Small intestine (tissue), 7 donors: ENCODE measurements around the gene LILRB3. TPM values are rescaled to one million over a fixed set of nuclear protein-coding genes. Genes with fewer than 3 reads are reported as not detected.

Experiments
- DNase-seq, 2 donors: peaks; one replicate each; pipeline versions ENCODE4 v3.0.0 to v3.0.0-alpha.2; 2013
- FAIRE-seq: peaks from 2 replicates; lab custom pipeline; 2012; peaks lifted over from hg19 to GRCh38; lab: Jason Lieb, UNC
- H3K27ac ChIP-seq, 3 donors: one replicate each; pipeline ENCODE4 v1.5.1; 2013; ENCODE audit warnings: low read length in 2 of 3, mild to moderate bottlenecking in 2 of 3, control low read depth in 1 of 3, inconsistent platforms in 1 of 3, low read depth in 1 of 3, moderate library complexity in 1 of 3
- H3K27me3 ChIP-seq, 3 donors: one replicate each; pipeline ENCODE4 v1.6.1; 2013; ENCODE audit warnings: low read length in 3 of 3, inconsistent platforms in 1 of 3; ENCODE audit not compliant: control insufficient read depth in 3 of 3, insufficient read depth in 3 of 3
- H3K36me3 ChIP-seq, 3 donors: one replicate each; pipeline ENCODE4 v1.6.1; 2013; ENCODE audit warnings: low read length in 3 of 3, inconsistent platforms in 1 of 3, low read depth in 1 of 3, mild to moderate bottlenecking in 1 of 3, moderate library complexity in 1 of 3; ENCODE audit not compliant: control insufficient read depth in 3 of 3, insufficient read depth in 2 of 3
- H3K4me1 ChIP-seq, 3 donors: one replicate each; pipeline ENCODE4 v1.6.1; 2013; ENCODE audit warnings: low read length in 2 of 3, inconsistent platforms in 1 of 3, low read depth in 1 of 3, mild to moderate bottlenecking in 1 of 3, moderate library complexity in 1 of 3; ENCODE audit not compliant: control insufficient read depth in 3 of 3, insufficient read depth in 2 of 3
- H3K4me3 ChIP-seq, 3 donors: one replicate each; pipeline ENCODE4 v1.5.1; 2013; ENCODE audit warnings: low read length in 3 of 3, control low read depth in 1 of 3, inconsistent platforms in 1 of 3, low read depth in 1 of 3, mild to moderate bottlenecking in 1 of 3, moderate library complexity in 1 of 3
- H3K9me3 ChIP-seq, 2 donors: one replicate each; pipeline ENCODE4 v1.6.1; 2013; ENCODE audit warnings: low read depth in 1 of 2, low read length in 1 of 2; ENCODE audit not compliant: control insufficient read depth in 2 of 2, insufficient read depth in 1 of 2
- WGBS, 3 donors: extraction: QIAGEN DNeasy Blood & Tissue Kit; methylation state at CpG; one replicate each; pipeline ENCODE4 v1.1.7; 2013; 5-methylcytosine and 5-hydroxymethylcytosine counted together
- polyA plus RNA-seq, 4 donors: library from polyadenylated mRNA; stranded (reverse) in 3 of 4; unstranded in 1 of 4; fragments of 200-250 nt in 3 of 4; fragments of 120-200 nt in 1 of 4; gene quantifications; one replicate each; pipeline versions ENCODE4 v1.2.1 to v1.2.3, GENCODE V29; 2013
- donor health status: healthy with polysubstance abuse.
- donor health status: control.
- donor health status: control.
- donor health status: Bipolar disorder and iron deficiency.
- donor health status: healthy.

Gene LILRB3
- polyA plus RNA-seq, 4 donors, result 0.45 to 3.6 (median 1.4) TPM

DNA sequence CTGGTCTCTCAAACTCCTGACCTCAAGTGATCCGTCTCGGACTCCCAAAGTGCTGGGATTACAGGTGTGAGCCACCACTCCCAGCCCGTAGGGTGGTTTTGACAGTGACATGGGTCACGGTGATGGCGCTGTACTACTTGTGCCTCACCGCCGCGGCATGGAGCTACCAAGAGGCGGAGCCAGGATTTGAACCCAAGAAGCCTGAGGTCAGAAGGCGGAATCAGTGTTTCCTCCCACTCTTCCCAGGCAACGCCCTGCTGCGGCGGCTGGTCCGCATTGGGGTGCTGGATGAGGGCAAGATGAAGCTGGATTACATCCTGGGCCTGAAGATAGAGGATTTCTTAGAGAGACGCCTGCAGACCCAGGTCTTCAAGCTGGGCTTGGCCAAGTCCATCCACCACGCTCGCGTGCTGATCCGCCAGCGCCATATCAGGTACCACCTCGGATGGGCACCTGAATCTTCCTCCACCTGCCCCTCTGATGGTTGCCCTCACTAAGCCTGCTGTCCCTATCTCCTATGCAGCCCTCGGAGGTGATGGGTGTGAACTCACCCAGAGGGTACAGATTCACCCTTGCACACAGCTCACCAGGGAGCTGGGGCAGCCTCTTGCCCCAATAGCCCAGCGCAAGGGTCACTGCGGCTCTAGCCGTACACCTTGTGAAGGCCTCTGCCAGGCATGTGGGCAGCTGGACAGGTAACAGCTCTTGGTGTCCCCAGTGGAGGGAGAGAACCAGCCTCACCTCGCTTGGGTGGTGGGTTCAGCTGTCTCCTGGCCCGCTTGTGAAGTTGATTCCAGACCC lies 16.6 kb downstream of the LILRB3 start:
- Histone ChIP-seq H3K27ac (peak overlapping the region in 1 of 3 donors; percentile 75), H3K27me3 (no peaks in the 10 kb centered on the region), H3K9me3 (no peaks in the 10 kb centered on the region), H3K36me3 (peaks cover 16 to 73% (median 25%) of the 10 kb centered on the region in 3 donors), H3K4me3 (no peak overlapping the region), H3K4me1 (peaks cover 10 to 72% (median 20%) of the 10 kb centered on the region in 3 donors)
- WGBS, 3 donors, result 85 to 89% (median 87%) methylated on average over 27 of the region's 27 CpGs
- no peak for DNase-seq
- FAIRE-seq, result no peak

DNA sequence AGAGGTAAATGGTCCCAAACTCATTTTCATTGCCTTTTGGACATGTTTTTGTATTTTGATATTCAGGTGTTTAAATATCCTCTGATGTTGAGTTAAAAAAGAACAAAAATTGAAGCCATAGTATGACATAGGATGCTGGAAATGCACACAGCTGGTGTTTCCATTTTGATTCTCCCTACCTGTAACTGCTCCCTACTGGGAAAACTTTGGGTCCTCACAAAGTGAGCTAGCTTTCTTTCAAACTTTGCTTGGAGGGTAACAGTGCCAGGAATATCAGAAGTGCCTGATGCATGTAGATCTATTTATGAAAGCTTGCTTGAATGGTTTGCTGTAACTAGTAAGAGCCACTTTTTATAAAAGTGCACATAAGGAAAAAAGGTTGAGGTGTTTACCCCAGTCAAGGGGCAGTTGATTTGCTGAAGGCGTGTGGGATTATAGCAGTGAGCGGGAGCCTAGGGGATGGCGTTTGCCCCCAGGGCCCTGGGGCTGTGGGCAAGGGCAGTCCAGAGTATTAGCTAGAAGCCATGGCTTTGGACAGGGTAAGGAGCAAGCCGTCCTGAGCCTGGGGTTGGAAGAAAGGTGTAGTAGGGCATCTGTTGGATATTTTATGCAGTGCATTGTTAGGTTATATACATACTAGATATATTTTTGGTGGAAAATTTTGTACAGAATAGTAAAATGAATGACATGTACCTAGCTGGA lies 17.9 kb downstream of the LILRB3 start:
- Histone ChIP-seq H3K4me3 (no peak overlapping the region), H3K4me1 (peaks cover 10 to 61% (median 15%) of the 10 kb centered on the region in 3 donors), H3K27me3 (no peaks in the 10 kb centered on the region), H3K36me3 (peaks cover 16 to 74% (median 25%) of the 10 kb centered on the region in 3 donors), H3K9me3 (no peaks in the 10 kb centered on the region), H3K27ac (no peak overlapping the region)
- DNase-seq (no peak), FAIRE-seq (no peak)
- 72 to 79% (median 75%) methylated on average over 4 of the region's 4 CpGs for WGBS, 3 donors

DNA sequence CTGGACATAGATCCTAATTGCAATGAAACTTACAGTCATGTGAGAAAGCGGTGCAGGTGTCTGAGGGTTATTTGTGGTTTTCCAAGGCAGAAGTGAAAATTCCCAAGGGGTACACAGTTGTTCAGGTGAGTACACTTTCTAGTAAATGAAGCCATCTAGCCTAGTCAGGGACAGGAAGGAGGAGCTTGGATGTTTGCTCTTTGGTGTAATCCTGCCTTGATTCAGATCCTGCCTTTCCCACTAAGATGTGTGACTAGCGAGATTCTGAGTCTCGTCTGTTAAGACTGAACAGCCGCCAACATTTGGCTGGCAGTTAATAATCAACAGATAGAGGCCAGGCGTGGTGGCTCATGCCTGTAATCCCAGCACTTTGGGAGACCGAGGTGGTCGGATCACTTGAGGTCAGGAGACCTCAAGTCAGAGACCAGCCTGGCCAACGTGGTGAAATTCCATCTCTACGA lies 19.6 kb downstream of the LILRB3 start:
- H3K4me1 ChIP-seq, result peaks cover 3 to 44% (median 10%) of the 10 kb centered on the region in 3 donors
- H3K27me3 ChIP-seq, result no peaks in the 10 kb centered on the region
- no peaks in the 10 kb centered on the region for H3K9me3 ChIP-seq
- WGBS, 3 donors, result 9 to 40% (median 24%) methylated on average over 9 of the region's 9 CpGs
- H3K27ac ChIP-seq, result peak overlapping the region in 2 of 3 donors; percentile 2 to 36
- FAIRE-seq, result no peak
- peak; percentile 44 to 49 for DNase-seq
- peaks cover 16 to 63% (median 25%) of the 10 kb centered on the region in 3 donors for H3K36me3 ChIP-seq
- H3K4me3 ChIP-seq, result peak overlapping the region in 2 of 3 donors; percentile 13 to 15

DNA sequence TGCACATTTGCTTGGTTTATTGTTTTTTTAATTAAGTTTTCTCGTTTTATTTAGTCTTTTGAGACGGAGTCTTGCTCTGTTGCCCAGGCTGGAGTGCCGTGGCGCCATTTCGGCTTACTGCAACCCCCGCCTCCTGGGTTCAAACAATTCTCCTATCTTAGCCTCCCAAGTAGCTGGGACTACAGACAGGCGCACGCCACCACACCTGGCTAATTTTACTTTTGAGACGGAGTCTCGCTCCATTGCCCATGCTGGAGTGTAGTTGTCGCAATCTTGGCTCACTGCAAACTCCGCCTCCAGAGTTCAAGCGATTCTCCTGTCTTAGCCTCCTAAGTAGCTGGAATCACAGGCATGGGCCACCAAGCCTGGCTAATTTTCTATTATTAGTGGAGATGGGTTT lies 20.8 kb downstream of the LILRB3 start:
- Histone ChIP-seq H3K27ac (peak overlapping the region in 2 of 3 donors; percentile 95), H3K9me3 (no peaks in the 10 kb centered on the region), H3K36me3 (peaks cover 14 to 58% (median 22%) of the 10 kb centered on the region in 3 donors), H3K4me1 (peaks cover 3 to 35% (median 10%) of the 10 kb centered on the region in 3 donors), H3K27me3 (no peaks in the 10 kb centered on the region), H3K4me3 (peak overlapping the region in 2 of 3 donors; percentile 62 to 68)
- WGBS, 3 donors, result 36 to 56% (median 43%) methylated on average over 13 of the region's 13 CpGs
- DNase-seq (no peak), FAIRE-seq (no peak)

DNA sequence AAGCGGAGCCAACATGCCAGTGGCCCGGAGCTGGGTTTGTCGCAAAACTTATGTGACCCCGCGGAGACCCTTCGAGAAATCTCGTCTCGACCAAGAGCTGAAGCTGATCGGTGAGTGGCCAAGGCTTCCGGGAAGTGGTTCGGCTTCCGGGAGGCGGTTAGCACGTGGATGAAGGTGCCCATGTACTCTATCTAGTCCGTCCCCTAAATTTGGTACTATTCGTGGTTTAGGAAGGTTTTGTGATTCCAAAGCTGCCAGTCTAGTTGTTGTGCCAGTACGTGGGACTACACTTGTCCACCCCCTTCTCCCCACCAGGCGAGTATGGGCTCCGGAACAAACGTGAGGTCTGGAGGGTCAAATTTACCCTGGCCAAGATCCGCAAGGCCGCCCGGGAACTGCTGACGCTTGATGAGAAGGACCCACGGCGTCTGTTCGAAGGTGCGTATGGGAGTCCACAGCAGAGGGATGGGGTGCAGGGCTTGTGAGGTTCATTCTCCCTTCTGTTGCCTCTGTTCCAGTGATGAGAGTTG lies 21.6 kb downstream of the LILRB3 start:
- Histone ChIP-seq H3K27ac (peak overlapping the region; percentile 68 to 95 (median 95)), H3K36me3 (peaks cover 9 to 51% (median 17%) of the 10 kb centered on the region in 3 donors), H3K9me3 (no peaks in the 10 kb centered on the region), H3K4me3 (peak overlapping the region; percentile 53 to 68 (median 62)), H3K27me3 (no peaks in the 10 kb centered on the region), H3K4me1 (peaks cover 3 to 31% (median 10%) of the 10 kb centered on the region in 3 donors)
- 1 to 2% (median 2%) methylated on average over 27 to 28 of the region's 28 CpGs for WGBS, 3 donors
- FAIRE-seq (no peak), DNase-seq (no peak)

DNA sequence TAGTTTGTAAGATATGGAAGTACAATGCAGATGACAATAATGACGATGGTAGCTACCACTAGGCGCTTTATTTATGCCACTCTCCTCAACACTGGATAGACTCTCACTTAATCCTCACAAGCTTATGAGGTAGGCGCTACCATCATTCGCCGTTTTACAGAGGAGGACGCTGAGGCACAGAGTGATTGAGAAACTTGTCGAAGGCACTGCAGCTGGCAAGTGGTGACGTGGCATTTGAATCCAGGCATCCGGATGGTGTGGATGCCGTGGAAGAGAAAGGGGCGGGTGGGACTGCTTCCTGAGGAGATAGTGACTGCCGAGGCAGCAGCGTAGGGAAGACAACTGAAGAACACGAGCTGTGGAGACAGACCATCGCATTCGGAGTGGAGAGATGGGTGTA lies 23.4 kb downstream of the LILRB3 start:
- no peak overlapping the region for H3K4me3 ChIP-seq
- peaks cover 7 to 48% (median 15%) of the 10 kb centered on the region in 3 donors for H3K36me3 ChIP-seq
- WGBS, 3 donors, result 92 to 96% (median 93%) methylated on average over 16 of the region's 16 CpGs
- no peak for DNase-seq
- H3K27me3 ChIP-seq, result no peaks in the 10 kb centered on the region
- no peak overlapping the region for H3K27ac ChIP-seq
- no peaks in the 10 kb centered on the region for H3K9me3 ChIP-seq
- peaks cover 3 to 27% (median 10%) of the 10 kb centered on the region in 3 donors for H3K4me1 ChIP-seq
- no peak for FAIRE-seq

DNA sequence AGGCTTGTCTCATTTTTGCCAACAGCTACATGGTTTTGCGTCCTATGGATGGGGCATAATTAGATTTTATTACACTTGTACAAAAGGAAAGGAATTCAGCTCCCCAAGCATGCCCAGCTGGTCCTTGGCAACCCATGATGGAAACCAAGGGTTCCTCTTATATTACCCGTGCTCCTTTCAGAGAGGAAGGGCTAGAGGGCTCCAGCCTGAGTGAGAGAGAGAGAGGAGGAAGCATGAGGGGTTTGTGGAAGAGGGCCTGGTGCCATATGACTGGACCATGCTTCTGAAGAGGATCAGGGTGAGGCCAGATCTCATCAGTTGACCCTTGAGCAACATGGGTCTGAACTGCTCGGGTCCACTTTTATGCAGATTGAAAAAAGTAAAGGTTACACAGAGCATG lies 25.7 kb downstream of the LILRB3 start:
- no peaks in the 10 kb centered on the region for H3K27me3 ChIP-seq
- DNase-seq, result no peak
- peaks cover 1 to 16% (median 3%) of the 10 kb centered on the region in 3 donors for H3K4me1 ChIP-seq
- no peaks in the 10 kb centered on the region for H3K9me3 ChIP-seq
- no peak for FAIRE-seq
- no peak overlapping the region for H3K27ac ChIP-seq
- H3K4me3 ChIP-seq, result no peak overlapping the region
- peaks cover 8 to 49% (median 9%) of the 10 kb centered on the region in 3 donors for H3K36me3 ChIP-seq
- 85 to 91% (median 86%) methylated on average over 3 of the region's 3 CpGs for WGBS, 3 donors

DNA sequence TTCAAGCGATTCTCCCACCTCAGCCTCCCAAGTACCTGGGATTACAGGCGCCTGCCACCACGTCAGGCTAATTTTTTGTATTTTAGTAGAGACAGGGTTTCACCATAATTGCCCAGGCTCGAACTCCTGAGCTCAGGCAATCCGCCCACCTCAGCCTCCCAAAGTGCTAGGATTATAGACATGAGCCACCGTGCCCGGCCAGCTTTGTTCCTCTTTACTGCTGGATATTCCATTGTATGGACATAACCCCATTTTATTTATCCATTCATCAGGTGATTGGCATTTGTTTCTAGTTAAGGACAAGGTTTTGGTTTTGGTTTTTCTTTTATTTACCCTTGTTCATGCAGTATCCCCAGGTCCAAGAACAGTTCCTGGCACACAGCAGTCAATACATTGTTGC lies 26.3 kb downstream of the LILRB3 start:
- Histone ChIP-seq H3K9me3 (no peaks in the 10 kb centered on the region), H3K36me3 (peaks cover 2 to 49% (median 9%) of the 10 kb centered on the region in 3 donors), H3K27me3 (no peaks in the 10 kb centered on the region), H3K27ac (no peak overlapping the region), H3K4me1 (peaks cover 0 to 16% (median 4%) of the 10 kb centered on the region in 3 donors), H3K4me3 (no peak overlapping the region)
- FAIRE-seq (no peak), DNase-seq (no peak)
- 91 to 94% (median 92%) methylated on average over 7 of the region's 7 CpGs for WGBS, 3 donors
